Activated T-cell treated with anti-CD3 and anti-CD28 coated beads, Interleukin-2, amount 50 U/mL, for 48 hours (primary cell): Measurements from ENCODE around the gene ADGRF1.

Experiments used
- DNase-seq, 2 experiments: peaks; one replicate each; pipeline ENCODE4 v3.0.0-alpha.2; 2020

Gene ADGRF1

GRCh38 chr6:46973029-46973428 lies 69.1 kb downstream of the ADGRF1 start:
- no peak for DNase-seq

GRCh38 chr6:46972531-46972930 lies 69.6 kb downstream of the ADGRF1 start:
- DNase-seq = no peak

- DNase-seq = no peak
Measured at GRCh38 chr6:46969206-46969605, 72.9 kb downstream of the ADGRF1 start.

GRCh38 chr6:46967826-46968349 lies 74.2 kb downstream of the ADGRF1 start:
- no peak for DNase-seq

- no peak for DNase-seq
Measured at GRCh38 chr6:46964716-46965519, 77.2 kb downstream of the ADGRF1 start.

- no peak for DNase-seq
Measured at GRCh38 chr6:46963626-46964025, 78.5 kb downstream of the ADGRF1 start.

- no peak for DNase-seq
Measured at GRCh38 chr6:46963039-46963438, 79.1 kb downstream of the ADGRF1 start.

GRCh38 chr6:46961711-46962110 lies 80.4 kb downstream of the ADGRF1 start:
- no peak for DNase-seq

GRCh38 chr6:46961232-46961631 lies 80.9 kb downstream of the ADGRF1 start:
- DNase-seq = no peak

GRCh38 chr6:46959419-46959818 lies 82.7 kb downstream of the ADGRF1 start:
- DNase-seq = no peak

- DNase-seq = no peak
Measured at GRCh38 chr6:46956409-46956808, 85.7 kb downstream of the ADGRF1 start.

- DNase-seq = no peak
Measured at GRCh38 chr6:46954837-46955451, 87.2 kb downstream of the ADGRF1 start.

GRCh38 chr6:46953921-46954320 lies 88.2 kb downstream of the ADGRF1 start:
- DNase-seq = no peak

- DNase-seq = no peak
Measured at GRCh38 chr6:46949632-46950280, 92.4 kb downstream of the ADGRF1 start.

- DNase-seq = no peak
Measured at GRCh38 chr6:46948699-46949098, 93.4 kb downstream of the ADGRF1 start.
